GM12801 (cell line): ENCODE data around the gene BCAS3.

Source experiments
- CTCF ChIP-seq: IDR thresholded peaks from one replicate; pipeline ENCODE4 v1.5.1; 2011; ENCODE audit warnings: control low read depth; ENCODE audit not compliant: insufficient read length; ENCODE audit errors: extremely low read depth

Gene BCAS3

GRCh38 chr17:61302953-61303816 lies 625.5 kb downstream of the BCAS3 start:
- TF ChIP-seq CTCF: no peak

GRCh38 chr17:61303817-61304096 lies 626.1 kb downstream of the BCAS3 start:
- no peak for TF ChIP-seq CTCF

GRCh38 chr17:61305024-61305423 lies 627.4 kb downstream of the BCAS3 start:
- TF ChIP-seq CTCF: no peak

- no peak for TF ChIP-seq CTCF
Measured at GRCh38 chr17:61306003-61306402, 628.4 kb downstream of the BCAS3 start.

- TF ChIP-seq CTCF: no peak
Measured at GRCh38 chr17:61307905-61308886, 630.5 kb downstream of the BCAS3 start.

GRCh38 chr17:61309362-61310256 lies 632.0 kb downstream of the BCAS3 start:
- TF ChIP-seq CTCF: no peak
